Stimulated activated CD8-positive, alpha-beta memory T cell treated with anti-CD3 and anti-CD28 coated beads, Interleukin-4, amount 100 ng/mL, for 24 hours (primary cell): ENCODE data around the gene EPC2.
"Not testable (repeated sequence)": the region's sequence is repeated elsewhere in the genome, so short reads cannot be mapped to it uniquely, and the experiment has no call there.

Experiments used
- DNase-seq: peaks from one replicate; pipeline ENCODE4 v3.0.0-alpha.2; 2020; ENCODE audit warnings: low read depth

EPC2 gene

DNA sequence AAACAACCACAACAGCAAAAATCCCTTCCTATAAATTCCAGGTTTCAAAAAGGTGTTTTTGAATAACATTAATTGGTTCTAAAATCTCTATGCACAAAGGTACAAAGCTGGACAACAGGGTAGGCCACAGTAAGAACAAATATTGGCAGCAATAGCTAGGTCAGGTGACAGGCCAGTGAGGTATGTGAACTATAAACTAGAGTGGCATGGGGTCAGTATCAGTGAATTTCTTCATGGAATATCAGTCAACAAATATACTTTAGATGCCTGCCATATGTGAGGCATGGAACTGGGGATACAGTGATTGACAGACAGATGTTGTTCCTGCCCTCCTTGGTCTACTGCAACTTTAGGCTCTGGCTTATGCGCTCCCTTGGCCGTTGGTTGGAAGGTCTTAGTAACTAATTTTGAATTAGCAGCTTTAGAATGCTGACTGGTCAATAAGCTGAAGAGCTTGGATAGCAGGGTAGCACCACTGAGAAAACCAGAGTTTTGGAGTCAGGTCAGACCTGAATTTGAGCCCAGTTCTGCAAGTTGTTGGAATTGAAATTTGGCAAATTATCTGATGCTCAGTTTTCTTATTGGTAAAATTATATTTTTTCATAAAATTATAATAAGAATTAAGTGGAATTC is 2.3 kb upstream of the EPC2 start:
- DNase-seq = no peak

- no peak for DNase-seq
Observed at GRCh38 chr2:148642891-148643416, 1.6 kb upstream of the EPC2 start.

GRCh38 chr2:148643421-148643820 is 1.1 kb upstream of the EPC2 start:
- DNase-seq = no peak

- DNase-seq = peak; percentile 88
Observed at GRCh38 chr2:148644883-148645538, 460 bp downstream of the EPC2 start.

- DNase-seq = peak; percentile 19
Observed at GRCh38 chr2:148645539-148646230, 1.1 kb downstream of the EPC2 start.

GRCh38 chr2:148646231-148646559 is 1.6 kb downstream of the EPC2 start:
- DNase-seq = no peak

- DNase-seq = not testable (repeated sequence)
Observed at GRCh38 chr2:148647711-148648110, 3.2 kb downstream of the EPC2 start.

GRCh38 chr2:148649936-148650335 is 5.4 kb downstream of the EPC2 start:
- DNase-seq = no peak

- no peak for DNase-seq
Observed at GRCh38 chr2:148650881-148651280, 6.3 kb downstream of the EPC2 start.

DNA sequence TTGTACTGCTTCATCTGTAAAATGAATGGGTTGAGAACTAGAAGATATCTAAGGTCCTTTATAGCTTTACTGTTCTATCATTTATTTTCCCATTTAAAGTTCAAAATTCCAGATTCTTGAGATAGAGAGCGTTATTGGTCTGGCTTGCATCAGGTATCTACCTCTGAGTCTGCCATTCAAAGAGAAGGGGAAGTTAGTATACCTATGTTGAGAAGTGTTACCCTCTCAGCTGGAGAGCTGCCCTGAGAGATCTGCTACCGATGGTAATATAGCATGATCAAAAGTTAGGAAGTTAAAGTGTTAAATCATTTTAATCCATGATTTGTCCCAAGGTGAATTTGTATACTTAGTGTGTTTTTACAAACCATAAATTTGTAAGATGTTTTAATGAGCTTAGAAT is 7.4 kb downstream of the EPC2 start:
- DNase-seq = no peak

DNA sequence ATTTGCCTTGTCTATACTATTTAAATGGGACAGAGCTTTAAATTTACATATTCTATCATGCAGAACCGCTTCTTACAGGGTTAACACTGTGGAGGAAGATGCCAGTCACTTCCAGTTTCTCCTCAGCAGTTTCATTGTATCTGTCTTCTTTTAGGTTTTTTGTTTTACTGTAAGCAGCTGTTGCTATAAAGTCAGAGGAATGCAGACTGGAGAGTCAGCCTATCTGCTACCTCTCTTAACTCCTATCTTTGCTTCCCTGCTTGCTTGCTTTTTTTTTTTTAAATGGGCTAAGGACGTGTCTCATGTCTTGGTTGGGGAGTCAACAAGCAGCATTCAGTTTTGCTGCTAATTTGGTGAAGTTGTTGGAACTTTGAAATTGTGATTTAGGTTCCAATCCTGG is 8.9 kb downstream of the EPC2 start:
- DNase-seq = no peak

GRCh38 chr2:148654435-148654834 is 9.9 kb downstream of the EPC2 start:
- DNase-seq = no peak

DNA sequence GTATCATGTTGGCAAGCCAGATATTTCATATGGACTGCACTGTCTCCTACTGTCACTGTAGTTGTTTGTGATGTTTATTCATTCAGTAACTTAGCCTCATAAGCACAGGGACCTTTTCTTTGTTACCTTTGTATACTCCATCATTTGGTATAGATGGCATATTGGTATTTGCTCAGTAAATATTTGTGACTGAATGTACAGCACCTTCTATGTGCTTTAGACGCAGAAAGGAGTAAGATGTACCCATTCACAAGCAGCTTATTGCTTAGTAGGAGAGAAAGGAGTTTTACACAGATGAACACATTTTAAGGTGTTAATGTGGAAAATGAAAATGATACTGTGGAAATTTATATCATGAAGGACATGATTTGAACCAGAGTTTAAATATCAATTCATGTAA is 12.0 kb downstream of the EPC2 start:
- DNase-seq = no peak

DNA sequence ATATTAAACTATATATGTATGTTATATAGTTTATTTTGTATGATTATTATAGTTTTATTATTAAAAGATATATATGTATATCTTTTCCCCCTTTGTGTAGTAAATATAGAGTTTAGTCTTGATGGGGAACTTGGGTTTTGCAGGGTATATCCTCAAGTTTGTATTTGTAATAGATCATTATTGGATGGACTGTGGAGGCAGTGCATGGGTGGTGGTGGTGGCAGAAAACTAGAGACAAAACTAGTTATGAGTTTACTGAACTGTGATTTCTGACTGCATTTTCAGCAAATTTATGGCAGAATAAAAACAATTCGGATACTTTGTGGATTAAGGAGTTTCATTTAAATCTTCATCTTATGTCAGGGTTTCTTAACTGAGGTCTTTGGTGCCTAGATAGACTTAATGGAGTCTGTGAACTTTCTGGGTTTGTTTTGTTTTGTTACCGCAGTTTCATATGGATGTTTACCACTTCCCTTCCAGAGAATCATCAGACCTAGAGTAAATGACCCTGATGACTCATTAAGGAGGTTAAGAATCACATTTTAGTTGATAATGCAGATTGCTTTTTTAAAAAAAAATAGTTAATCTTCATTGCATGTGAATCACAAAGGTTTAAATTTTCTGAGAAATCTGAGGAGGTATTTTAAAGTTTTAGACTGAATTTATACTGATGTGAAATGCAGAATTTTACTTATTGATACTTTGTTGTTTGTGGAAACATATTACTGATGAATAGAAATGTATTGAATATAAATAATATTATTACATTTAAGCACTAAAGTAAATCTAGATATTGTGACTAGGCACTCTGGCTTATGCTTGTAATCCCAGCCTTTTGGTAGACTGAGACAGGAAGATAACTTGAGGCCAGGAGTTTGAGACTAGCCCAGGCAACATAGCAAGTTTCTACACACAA is 14.5 kb downstream of the EPC2 start:
- no peak for DNase-seq

DNA sequence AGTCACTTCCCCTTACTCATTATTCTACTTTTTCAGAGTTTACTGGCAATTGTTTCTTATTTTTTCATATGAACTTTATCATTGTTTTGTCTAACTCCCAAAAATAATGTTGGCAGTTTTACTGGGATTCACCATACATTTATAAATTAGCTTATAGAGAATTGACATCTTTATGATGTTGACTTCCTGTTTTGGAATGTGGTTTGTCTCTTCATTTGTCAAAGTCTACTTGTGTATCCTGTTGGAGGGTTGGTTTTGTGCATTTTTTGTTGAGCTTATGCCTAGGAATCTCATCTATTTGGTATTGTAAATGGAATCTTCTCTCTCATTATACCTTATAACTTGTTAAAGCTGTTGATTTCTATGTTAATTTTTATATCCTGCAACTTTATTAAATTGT is 16.4 kb downstream of the EPC2 start:
- DNase-seq = no peak

GRCh38 chr2:148662332-148662731 is 17.8 kb downstream of the EPC2 start:
- DNase-seq = not testable (repeated sequence)

- DNase-seq = no peak
Observed at GRCh38 chr2:148664229-148664628, 19.7 kb downstream of the EPC2 start.

GRCh38 chr2:148666555-148666954 is 22.0 kb downstream of the EPC2 start:
- no peak for DNase-seq

GRCh38 chr2:148667113-148667836 is 22.7 kb downstream of the EPC2 start:
- DNase-seq = no peak

DNA sequence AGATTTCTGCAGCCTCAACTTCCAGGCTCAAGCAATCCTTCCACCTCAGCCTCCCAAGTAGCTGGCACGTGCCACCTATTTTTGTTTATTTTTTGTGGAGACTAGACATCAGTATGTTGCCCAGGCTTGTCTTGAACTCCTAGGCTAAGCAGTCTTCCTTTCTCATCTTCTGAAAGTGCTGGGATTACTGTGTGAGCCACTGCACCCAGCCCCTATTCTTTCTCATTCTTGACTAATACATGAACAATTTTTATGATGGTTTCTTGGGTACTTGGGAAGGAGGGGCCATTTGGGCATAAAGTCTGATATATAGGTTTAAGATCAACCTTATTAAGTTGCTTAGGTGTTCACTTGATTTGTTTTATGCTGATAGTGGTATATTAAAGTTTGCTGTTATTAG is 26.2 kb downstream of the EPC2 start:
- no peak for DNase-seq
